Effector memory CD8-positive, alpha-beta T cell (primary cell): ENCODE results near the gene PKD1.

Experiments used
- ATAC-seq: fragments of 150-1000 bp; cut with Tn5 transposase; replicated peaks from 2 replicates; pipeline ENCODE4 v1.10.0; 2021; ENCODE audit warnings: mild to moderate bottlenecking, moderate library complexity
- DNase-seq, 3 experiments: peaks; one replicate each; pipeline ENCODE4 v3.0.0; 2021
- H3K27ac Mint-ChIP-seq, 2 donors: one replicate each; pipeline ENCODE4 v1.8.0; 2022; ENCODE audit warnings: mild to moderate bottlenecking in 2 of 2, mixed read lengths in 2 of 2, moderate library complexity in 2 of 2
- H3K27me3 Mint-ChIP-seq, 2 donors: one replicate each; pipeline ENCODE4 v1.8.0; 2022; ENCODE audit warnings: mixed read lengths in 2 of 2
- H3K36me3 Mint-ChIP-seq: one replicate; pipeline ENCODE4 v1.8.0; 2022; ENCODE audit warnings: mild to moderate bottlenecking, moderate library complexity, mixed read lengths; ENCODE audit not compliant: insufficient read depth
- H3K4me1 Mint-ChIP-seq, 2 donors: one replicate each; pipeline ENCODE4 v1.8.0; 2022; ENCODE audit warnings: low read depth in 2 of 2, mixed read lengths in 2 of 2
- H3K4me3 Mint-ChIP-seq, 2 donors: one replicate each; pipeline ENCODE4 v1.8.0; 2022; ENCODE audit warnings: mild to moderate bottlenecking in 2 of 2, mixed read lengths in 2 of 2, moderate library complexity in 2 of 2
- H3K9me3 Mint-ChIP-seq, 2 donors: one replicate each; pipeline ENCODE4 v1.8.0; 2022; ENCODE audit warnings: mixed read lengths in 2 of 2

PKD1 gene

GRCh38 chr16:2175454-2175853 lies 39.8 kb upstream of the PKD1 start:
- H3K9me3 Mint-ChIP-seq = no peaks in the 10 kb centered on the region
- H3K36me3 Mint-ChIP-seq = peaks cover 10% of the 10 kb centered on the region
- H3K4me3 Mint-ChIP-seq = no peak overlapping the region
- no peak overlapping the region for H3K27ac Mint-ChIP-seq
- peaks cover 0 to 1% of the 10 kb centered on the region in 2 donors for H3K4me1 Mint-ChIP-seq
- no peaks in the 10 kb centered on the region for H3K27me3 Mint-ChIP-seq
- no peak for DNase-seq
- ATAC-seq = no peak

- no peak for DNase-seq
- peaks cover 0 to 1% of the 10 kb centered on the region in 2 donors for H3K4me1 Mint-ChIP-seq
- no peaks in the 10 kb centered on the region for H3K27me3 Mint-ChIP-seq
- peaks cover 10% of the 10 kb centered on the region for H3K36me3 Mint-ChIP-seq
- ATAC-seq = no peak
- H3K27ac Mint-ChIP-seq = no peak overlapping the region
- H3K4me3 Mint-ChIP-seq = no peak overlapping the region
- H3K9me3 Mint-ChIP-seq = no peaks in the 10 kb centered on the region
These were observed 38.9 kb upstream of the PKD1 start for GRCh38 chr16:2174396-2175131.

- ATAC-seq (no peak), DNase-seq (no peak)
- no peaks in the 10 kb centered on the region for H3K27me3 Mint-ChIP-seq
- peaks cover 10% of the 10 kb centered on the region for H3K36me3 Mint-ChIP-seq
- H3K27ac Mint-ChIP-seq = peak overlapping the region in 1 of 2 donors; percentile 49
- H3K4me1 Mint-ChIP-seq = peaks cover 0 to 1% of the 10 kb centered on the region in 2 donors
- H3K4me3 Mint-ChIP-seq = no peak overlapping the region
- H3K9me3 Mint-ChIP-seq = no peaks in the 10 kb centered on the region
These were observed 38.2 kb upstream of the PKD1 start for GRCh38 chr16:2173916-2174315.

GRCh38 chr16:2173366-2173765 lies 37.7 kb upstream of the PKD1 start:
- H3K4me3 Mint-ChIP-seq = no peak overlapping the region
- peak overlapping the region in 1 of 2 donors; percentile 65 for H3K27ac Mint-ChIP-seq
- no peaks in the 10 kb centered on the region for H3K9me3 Mint-ChIP-seq
- ATAC-seq (no peak), DNase-seq (no peak)
- H3K27me3 Mint-ChIP-seq = no peaks in the 10 kb centered on the region
- H3K36me3 Mint-ChIP-seq = peaks cover 10% of the 10 kb centered on the region
- peaks cover 0 to 1% of the 10 kb centered on the region in 2 donors for H3K4me1 Mint-ChIP-seq

- peaks cover 10% of the 10 kb centered on the region for H3K36me3 Mint-ChIP-seq
- peak overlapping the region in 1 of 2 donors; percentile 65 for H3K27ac Mint-ChIP-seq
- H3K9me3 Mint-ChIP-seq = no peaks in the 10 kb centered on the region
- ATAC-seq (no peak), DNase-seq (no peak)
- H3K4me3 Mint-ChIP-seq = no peak overlapping the region
- H3K4me1 Mint-ChIP-seq = peaks cover 0 to 1% of the 10 kb centered on the region in 2 donors
- H3K27me3 Mint-ChIP-seq = no peaks in the 10 kb centered on the region
These were observed 37.1 kb upstream of the PKD1 start for GRCh38 chr16:2172688-2173335.

GRCh38 chr16:2171601-2172178 lies 36.0 kb upstream of the PKD1 start:
- Mint-ChIP-seq H3K4me3 (no peak overlapping the region), H3K27me3 (no peaks in the 10 kb centered on the region), H3K4me1 (peaks cover 0 to 1% of the 10 kb centered on the region in 2 donors), H3K36me3 (peaks cover 10% of the 10 kb centered on the region), H3K27ac (no peak overlapping the region), H3K9me3 (no peaks in the 10 kb centered on the region)
- DNase-seq (no peak), ATAC-seq (no peak)

- H3K4me3 Mint-ChIP-seq = no peak overlapping the region
- peaks cover 0 to 1% of the 10 kb centered on the region in 2 donors for H3K4me1 Mint-ChIP-seq
- H3K27ac Mint-ChIP-seq = no peak overlapping the region
- DNase-seq (no peak), ATAC-seq (no peak)
- H3K9me3 Mint-ChIP-seq = no peaks in the 10 kb centered on the region
- no peaks in the 10 kb centered on the region for H3K27me3 Mint-ChIP-seq
- peaks cover 8% of the 10 kb centered on the region for H3K36me3 Mint-ChIP-seq
These were observed 35.1 kb upstream of the PKD1 start for GRCh38 chr16:2170587-2171435.

- Mint-ChIP-seq H3K27me3 (no peaks in the 10 kb centered on the region), H3K27ac (no peak overlapping the region), H3K36me3 (peaks cover 8% of the 10 kb centered on the region), H3K4me3 (no peak overlapping the region), H3K9me3 (no peaks in the 10 kb centered on the region), H3K4me1 (peaks cover 0 to 1% of the 10 kb centered on the region in 2 donors)
- DNase-seq = no peak
- no peak for ATAC-seq
These were observed 34.4 kb upstream of the PKD1 start for GRCh38 chr16:2170080-2170479.

GRCh38 chr16:2167068-2167638 lies 31.5 kb upstream of the PKD1 start:
- H3K9me3 Mint-ChIP-seq = no peaks in the 10 kb centered on the region
- peaks cover 4% of the 10 kb centered on the region for H3K36me3 Mint-ChIP-seq
- DNase-seq (no peak), ATAC-seq (no peak)
- H3K27ac Mint-ChIP-seq = no peak overlapping the region
- no peaks in the 10 kb centered on the region for H3K27me3 Mint-ChIP-seq
- H3K4me3 Mint-ChIP-seq = no peak overlapping the region
- H3K4me1 Mint-ChIP-seq = peaks cover 3% of the 10 kb centered on the region in 2 donors

GRCh38 chr16:2166263-2167067 lies 30.8 kb upstream of the PKD1 start:
- Mint-ChIP-seq H3K27ac (peak overlapping the region in 1 of 2 donors; percentile 44), H3K9me3 (no peaks in the 10 kb centered on the region), H3K36me3 (peaks cover 4% of the 10 kb centered on the region), H3K4me1 (peaks cover 7 to 9% of the 10 kb centered on the region in 2 donors), H3K27me3 (no peaks in the 10 kb centered on the region), H3K4me3 (no peak overlapping the region)
- DNase-seq (no peak), ATAC-seq (no peak)

- Mint-ChIP-seq H3K4me3 (no peak overlapping the region), H3K27me3 (no peaks in the 10 kb centered on the region), H3K9me3 (no peaks in the 10 kb centered on the region), H3K4me1 (peaks cover 7 to 9% of the 10 kb centered on the region in 2 donors), H3K36me3 (peaks cover 4% of the 10 kb centered on the region), H3K27ac (peak overlapping the region in 1 of 2 donors; percentile 44)
- no peak for DNase-seq
- ATAC-seq = no peak
These were observed 30.2 kb upstream of the PKD1 start for GRCh38 chr16:2165861-2166260.

- no peaks in the 10 kb centered on the region for H3K27me3 Mint-ChIP-seq
- H3K4me3 Mint-ChIP-seq = no peak overlapping the region
- no peaks in the 10 kb centered on the region for H3K9me3 Mint-ChIP-seq
- ATAC-seq = peak; percentile 61
- H3K4me1 Mint-ChIP-seq = peaks cover 13 to 14% of the 10 kb centered on the region in 2 donors
- peaks cover 4% of the 10 kb centered on the region for H3K36me3 Mint-ChIP-seq
- DNase-seq = no peak
- peak overlapping the region; percentile 38 to 52 for H3K27ac Mint-ChIP-seq
These were observed 27.6 kb upstream of the PKD1 start for GRCh38 chr16:2163211-2163881.
